Breast epithelium (tissue), 3 donors: ENCODE data around the gene SUGP2.

Experiments
- POLR2A ChIP-seq: fragments of 450-650 bp; IDR thresholded peaks from one replicate; pipeline ENCODE4 v1.6.1; 2016; ENCODE audit warnings: antibody characterized with exemption, mild to moderate bottlenecking, moderate library complexity
- POLR2AphosphoS5 ChIP-seq, 3 donors: sonication (generic); formaldehyde crosslinking; IDR thresholded peaks; one replicate each; pipeline ENCODE4 v1.6.1; 2017; ENCODE audit warnings: antibody characterized with exemption in 3 of 3

- TF ChIP-seq POLR2A (no peak), POLR2AphosphoS5 (IDR thresholded peaks at IDR 0.05) (no peak)
Measured at GRCh38 chr19:19078801-19079200, 45.5 kb upstream of the SUGP2 start.
